ENCODE measurements around the gene THAP7. TPM values are rescaled to one million over a fixed set of nuclear protein-coding genes. Genes with fewer than 3 reads are reported as not detected.

The THAP7 gene
- total RNA-seq, 1 donor from 2014 or later = 22.0 TPM

- no peaks in the 10 kb centered on the region for H3K4me1 Mint-ChIP-seq
- H3K27ac Mint-ChIP-seq = no peak overlapping the region
- no peak overlapping the region for H3K4me3 Mint-ChIP-seq
- H3K36me3 Mint-ChIP-seq = peaks cover 21% of the 10 kb centered on the region
- H3K9me3 Mint-ChIP-seq = no peaks in the 10 kb centered on the region
- no peak for DNase-seq (ENCODE audit: low spot score in 2 of 2, unreplicated experiment in 2 of 2)
- TF ChIP-seq, protein P1, sequence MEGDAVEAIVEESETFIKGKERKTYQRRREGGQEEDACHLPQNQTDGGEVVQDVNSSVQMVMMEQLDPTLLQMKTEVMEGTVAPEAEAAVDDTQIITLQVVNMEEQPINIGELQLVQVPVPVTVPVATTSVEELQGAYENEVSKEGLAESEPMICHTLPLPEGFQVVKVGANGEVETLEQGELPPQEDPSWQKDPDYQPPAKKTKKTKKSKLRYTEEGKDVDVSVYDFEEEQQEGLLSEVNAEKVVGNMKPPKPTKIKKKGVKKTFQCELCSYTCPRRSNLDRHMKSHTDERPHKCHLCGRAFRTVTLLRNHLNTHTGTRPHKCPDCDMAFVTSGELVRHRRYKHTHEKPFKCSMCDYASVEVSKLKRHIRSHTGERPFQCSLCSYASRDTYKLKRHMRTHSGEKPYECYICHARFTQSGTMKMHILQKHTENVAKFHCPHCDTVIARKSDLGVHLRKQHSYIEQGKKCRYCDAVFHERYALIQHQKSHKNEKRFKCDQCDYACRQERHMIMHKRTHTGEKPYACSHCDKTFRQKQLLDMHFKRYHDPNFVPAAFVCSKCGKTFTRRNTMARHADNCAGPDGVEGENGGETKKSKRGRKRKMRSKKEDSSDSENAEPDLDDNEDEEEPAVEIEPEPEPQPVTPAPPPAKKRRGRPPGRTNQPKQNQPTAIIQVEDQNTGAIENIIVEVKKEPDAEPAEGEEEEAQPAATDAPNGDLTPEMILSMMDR (IDR thresholded peaks at IDR 0.05; ENCODE audit: unreplicated experiment) = no peak
- no peaks in the 10 kb centered on the region for H3K27me3 Mint-ChIP-seq (ENCODE audit: low read depth)
These were observed 11.4 kb downstream of the THAP7 start for GRCh38 chr22:20990184-20991180.

DNA sequence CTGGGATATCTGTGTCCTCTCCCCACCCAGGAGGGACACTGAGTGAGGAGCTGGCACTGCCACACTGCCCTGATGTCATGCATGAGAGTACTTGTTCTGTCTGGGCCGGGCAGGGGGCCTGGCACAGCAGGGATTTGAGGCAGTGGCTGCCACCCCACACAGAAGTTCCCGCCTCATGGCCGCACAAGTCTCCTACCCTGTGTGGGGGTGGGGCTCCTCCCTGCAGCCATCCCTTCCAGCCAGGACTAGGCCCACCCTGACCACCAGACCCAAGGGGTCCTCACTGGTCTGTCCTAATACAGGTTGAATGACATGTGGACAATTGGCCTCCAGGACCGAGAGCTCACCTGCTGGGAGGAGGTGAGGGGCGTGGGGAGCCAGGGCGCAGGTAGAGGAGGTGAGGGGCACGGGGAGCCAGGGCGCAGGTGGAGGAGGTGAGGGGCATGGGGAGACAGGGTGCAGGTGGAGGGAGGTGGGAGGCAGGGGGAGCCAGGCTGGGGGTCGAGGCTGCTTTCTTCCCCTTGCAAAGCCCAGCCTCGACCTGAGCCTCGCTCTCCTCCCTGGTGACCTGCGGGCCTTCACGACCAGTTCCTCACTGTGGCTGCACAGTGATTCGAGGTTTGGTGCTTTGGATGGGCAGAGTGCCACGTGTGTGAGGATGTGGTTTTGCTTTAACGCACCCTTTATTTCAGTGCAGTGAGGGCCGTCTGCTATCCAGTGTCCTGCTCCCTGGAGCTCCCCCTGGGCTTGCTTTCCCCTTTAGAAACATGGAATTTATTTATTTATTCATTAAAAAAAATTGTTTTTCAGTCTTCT is 12.4 kb downstream of the THAP7 start:
- Mint-ChIP-seq H3K9me3 (no peaks in the 10 kb centered on the region), H3K4me1 (no peaks in the 10 kb centered on the region), H3K4me3 (no peak overlapping the region), H3K27ac (no peak overlapping the region), H3K36me3 (peaks cover 18% of the 10 kb centered on the region), H3K27me3 (ENCODE audit: low read depth) (no peaks in the 10 kb centered on the region)
- TF ChIP-seq, protein P1 (IDR thresholded peaks at IDR 0.05; ENCODE audit: unreplicated experiment) = no peak
- no peak for DNase-seq (ENCODE audit: low spot score in 2 of 2, unreplicated experiment in 2 of 2)

DNA sequence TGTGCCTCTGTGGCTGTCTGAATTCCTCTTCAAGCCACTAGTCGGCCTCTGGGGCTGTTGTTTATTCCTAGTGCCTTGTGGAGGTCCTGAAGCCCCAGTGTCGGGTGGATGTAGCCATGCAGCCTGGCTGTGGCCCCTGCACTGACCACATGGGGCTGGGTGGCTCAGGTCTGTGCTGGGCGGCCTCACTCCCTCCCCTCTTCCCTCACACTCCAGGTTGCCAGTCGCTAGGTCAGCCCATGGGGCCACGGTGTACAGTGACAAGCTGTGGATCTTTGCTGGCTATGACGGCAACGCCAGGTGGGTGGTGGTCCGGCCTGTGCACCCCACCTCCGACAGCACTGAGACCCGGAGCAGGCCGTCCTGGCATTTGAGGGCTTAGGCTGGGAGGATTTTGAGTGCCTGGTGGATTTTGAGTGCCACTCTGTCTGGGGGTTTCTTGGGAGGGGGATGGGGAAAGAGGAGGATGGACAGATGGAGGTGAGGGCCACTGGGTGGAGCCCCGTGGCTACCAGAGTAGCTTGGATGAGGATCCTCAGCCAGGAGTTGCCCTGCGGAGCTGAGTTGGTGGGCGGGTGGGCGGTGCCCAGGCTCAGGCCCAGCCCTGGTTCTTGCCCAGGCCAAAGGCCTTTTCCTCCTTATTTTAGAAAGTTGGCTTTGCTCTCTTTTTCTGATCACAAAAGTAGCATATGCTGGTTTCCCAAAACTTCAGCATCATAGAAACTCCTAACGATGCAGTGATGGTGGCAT is 13.2 kb downstream of the THAP7 start:
- H3K27me3 Mint-ChIP-seq (ENCODE audit: low read depth) = no peaks in the 10 kb centered on the region
- no peak overlapping the region for H3K4me3 Mint-ChIP-seq
- no peaks in the 10 kb centered on the region for H3K9me3 Mint-ChIP-seq
- peaks cover 18% of the 10 kb centered on the region for H3K36me3 Mint-ChIP-seq
- TF ChIP-seq, protein P1 (IDR thresholded peaks at IDR 0.05; ENCODE audit: unreplicated experiment) = no peak
- no peak for DNase-seq (ENCODE audit: low spot score in 2 of 2, unreplicated experiment in 2 of 2)
- H3K4me1 Mint-ChIP-seq = peaks cover 2% of the 10 kb centered on the region
- no peak overlapping the region for H3K27ac Mint-ChIP-seq

- no peak overlapping the region for H3K27ac Mint-ChIP-seq
- no peak for DNase-seq (ENCODE audit: low spot score in 2 of 2, unreplicated experiment in 2 of 2)
- peaks cover 18% of the 10 kb centered on the region for H3K36me3 Mint-ChIP-seq
- H3K4me1 Mint-ChIP-seq = peaks cover 10% of the 10 kb centered on the region
- H3K4me3 Mint-ChIP-seq = no peak overlapping the region
- TF ChIP-seq, protein P1 (IDR thresholded peaks at IDR 0.05; ENCODE audit: unreplicated experiment) = no peak
- H3K9me3 Mint-ChIP-seq = no peaks in the 10 kb centered on the region
- no peaks in the 10 kb centered on the region for H3K27me3 Mint-ChIP-seq (ENCODE audit: low read depth)
These were observed 14.5 kb downstream of the THAP7 start for GRCh38 chr22:20987375-20987774.

DNA sequence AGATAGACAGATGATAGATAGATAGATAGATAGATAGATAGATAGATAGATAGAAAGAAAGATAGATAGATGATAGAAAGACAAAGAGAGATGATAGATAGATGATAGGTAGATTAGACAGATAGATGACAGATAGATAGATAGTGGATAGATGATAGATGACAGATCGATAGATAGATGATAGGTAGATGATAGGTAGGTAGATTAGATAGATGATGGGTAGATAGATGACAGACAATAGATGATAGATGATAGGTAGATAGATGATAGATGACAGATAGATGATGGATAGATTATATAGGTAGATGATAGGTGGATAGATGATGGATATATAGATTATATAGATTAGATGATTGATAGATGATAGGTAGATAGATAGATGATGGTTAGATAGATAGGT is 15.6 kb downstream of the THAP7 start:
- Mint-ChIP-seq H3K9me3 (no peaks in the 10 kb centered on the region), H3K27ac (no peak overlapping the region), H3K27me3 (ENCODE audit: low read depth) (no peaks in the 10 kb centered on the region), H3K4me3 (no peak overlapping the region), H3K4me1 (peaks cover 14% of the 10 kb centered on the region), H3K36me3 (peaks cover 18% of the 10 kb centered on the region)
- no peak for DNase-seq (ENCODE audit: low spot score in 2 of 2, unreplicated experiment in 2 of 2)
- TF ChIP-seq, protein P1 (IDR thresholded peaks at IDR 0.05; ENCODE audit: unreplicated experiment) = no peak
